WTC11 (cell line): ENCODE data around the gene C1D. TPM values are rescaled to one million over a fixed set of nuclear protein-coding genes. Genes with fewer than 3 reads are reported as not detected.

Experiments
- ATAC-seq: fragments of 200-7000 bp; cut with Tn5 transposase; 2 replicates; pipeline ENCODE4 v1.10.0; 2021; ENCODE audit warnings: mild to moderate bottlenecking, moderate library complexity
- CTCF ChIA-PET: fragments of 300-600 bp; sonication (Branson Sonifier 250); formaldehyde crosslinking; loops from one replicate; lab custom pipeline; 2021; ENCODE audit warnings: antibody characterized with exemption; lab: Charles Lee
- POLR2A ChIA-PET: fragments of 350-600 bp; sonication (Branson Sonifier 250); formaldehyde crosslinking; loops from one replicate; lab custom pipeline; 2021; ENCODE audit warnings: antibody characterized with exemption; lab: Charles Lee
- DNase-seq: peaks from one replicate; pipeline ENCODE4 v3.0.0; 2021; ENCODE audit warnings: low spot score
- H3K27ac Mint-ChIP-seq: 2 replicates; pipeline ENCODE4 v1.8.0; 2021; ENCODE audit warnings: mixed read lengths
- H3K27me3 Mint-ChIP-seq: 2 replicates; pipeline ENCODE4 v1.8.0; 2021; ENCODE audit warnings: low read depth, mild to moderate bottlenecking, moderate library complexity, mixed read lengths
- H3K36me3 Mint-ChIP-seq: 2 replicates; pipeline ENCODE4 v1.8.0; 2021; ENCODE audit warnings: mixed read lengths
- H3K4me1 Mint-ChIP-seq: 2 replicates; pipeline ENCODE4 v1.8.0; 2022; ENCODE audit warnings: mixed read lengths
- H3K4me3 Mint-ChIP-seq: 2 replicates; pipeline ENCODE4 v1.8.0; 2021; ENCODE audit warnings: mild to moderate bottlenecking, moderate library complexity, mixed read lengths
- H3K9me3 Mint-ChIP-seq: 2 replicates; pipeline ENCODE4 v1.8.0; 2021; ENCODE audit warnings: mixed read lengths
- ATF1 ChIP-seq: sonication (generic); formaldehyde crosslinking; IDR thresholded peaks from 2 replicates; pipeline ENCODE4 v1.8.1; 2023; ENCODE audit warnings: mild to moderate bottlenecking, moderate library complexity, missing genetic modification reagents
- CTCF ChIP-seq: fragments of 200-600 bp; IDR thresholded peaks from 2 replicates; pipeline ENCODE4 v1.8.0; 2022; ENCODE audit warnings: antibody characterized with exemption
- EMX1 ChIP-seq: fragments of 250-450 bp; sonication (Bioruptor Pico); IDR thresholded peaks from 2 replicates; pipeline ENCODE4 v1.8.0; 2021; ENCODE audit warnings: mild to moderate bottlenecking
- FOXJ3 ChIP-seq: sonication (generic); formaldehyde crosslinking; IDR thresholded peaks from 2 replicates; pipeline ENCODE4 v1.9.0; 2021; ENCODE audit warnings: missing genetic modification reagents, mild to moderate bottlenecking, borderline replicate concordance
- GRHL2 ChIP-seq: fragments of 250-450 bp; sonication (Bioruptor Pico); IDR thresholded peaks from 2 replicates; pipeline ENCODE4 v1.8.0; 2022; ENCODE audit warnings: mild to moderate bottlenecking, moderate library complexity; ENCODE audit not compliant: insufficient replicate concordance, severe bottlenecking
- NFATC4 ChIP-seq: fragments of 250-450 bp; sonication (Bioruptor Pico); IDR thresholded peaks from 2 replicates; pipeline ENCODE4 v1.9.0; 2021; ENCODE audit warnings: mild to moderate bottlenecking
- OVOL2 ChIP-seq: fragments of 250-450 bp; sonication (Bioruptor Pico); IDR thresholded peaks from 2 replicates; pipeline ENCODE4 v1.9.0; 2021; ENCODE audit warnings: mild to moderate bottlenecking, borderline replicate concordance
- PRDM15 ChIP-seq: sonication (generic); formaldehyde crosslinking; IDR thresholded peaks from 2 replicates; pipeline ENCODE4 v1.8.0; 2022; ENCODE audit warnings: missing genetic modification reagents
- RORB ChIP-seq: fragments of 250-450 bp; sonication (Bioruptor Pico); IDR thresholded peaks from 2 replicates; pipeline ENCODE4 v1.9.0; 2021; ENCODE audit warnings: mild to moderate bottlenecking
- SMAD3 ChIP-seq: sonication (generic); formaldehyde crosslinking; IDR thresholded peaks from 2 replicates; pipeline ENCODE4 v1.8.0; 2022; ENCODE audit warnings: missing genetic modification reagents, mild to moderate bottlenecking, borderline replicate concordance
- ZBTB21 ChIP-seq: sonication (generic); formaldehyde crosslinking; IDR thresholded peaks from 2 replicates; pipeline ENCODE4 v1.8.1; 2023; ENCODE audit warnings: mild to moderate bottlenecking, missing genetic modification reagents, borderline replicate concordance
- ZNF317 ChIP-seq: sonication (generic); formaldehyde crosslinking; IDR thresholded peaks from 2 replicates; pipeline ENCODE4 v1.8.1; 2023; ENCODE audit warnings: low read depth, mild to moderate bottlenecking, moderate library complexity, missing genetic modification reagents, borderline replicate concordance
- ZNF512 ChIP-seq: sonication (generic); formaldehyde crosslinking; IDR thresholded peaks from 2 replicates; pipeline ENCODE4 v1.8.1; 2022; ENCODE audit warnings: missing genetic modification reagents, borderline replicate concordance
- ZNF532 ChIP-seq: fragments of 250-450 bp; sonication (Bioruptor Pico); IDR thresholded peaks from 2 replicates; pipeline ENCODE4 v1.9.0; 2021; ENCODE audit warnings: mild to moderate bottlenecking, borderline replicate concordance
- ZNF671 ChIP-seq: fragments of 250-450 bp; sonication (Bioruptor Pico); IDR thresholded peaks from 2 replicates; pipeline ENCODE4 v1.8.0; 2021; ENCODE audit warnings: mild to moderate bottlenecking
- total RNA-seq: library from RNA; stranded (reverse); gene quantifications from 3 replicates; pipeline ENCODE4 v1.2.3, GENCODE V29; 2021

Gene C1D
- total RNA-seq, 1 experiment from 2014 or later: 21.0 TPM

GRCh38 chr2:68091439-68092034, 28.7 kb upstream of the C1D start (continued):
- TF ChIP-seq NFATC4 (no peak), ZBTB21 (CRISPR knock-in tag) (no peak), RORB (CRISPR knock-in tag) (no peak), ZNF671 (CRISPR knock-in tag) (no peak), ATF1 (CRISPR knock-in tag) (no peak), FOXJ3 (CRISPR knock-in tag) (no peak), GRHL2 (no peak), SMAD3 (no peak)

- ChIA-PET CTCF (interaction anchor here (1.8 kb wide), 1 partner anchor 32 kb away, joined by 6 read pairs; no protein-coding TSS in a partner anchor), POLR2A (no interaction called here)
- TF ChIP-seq ZNF532: no peak
- no peak for TF ChIP-seq EMX1 (CRISPR knock-in tag)
- no peak for TF ChIP-seq NFATC4
- TF ChIP-seq CTCF: no peak
- TF ChIP-seq OVOL2 (CRISPR knock-in tag): no peak
- no peak for TF ChIP-seq PRDM15 (CRISPR knock-in tag)
- TF ChIP-seq ZNF512 (CRISPR knock-in tag): no peak
- no peak for TF ChIP-seq ZNF317 (CRISPR knock-in tag)
- no peak for DNase-seq
- peaks cover 9% of the 10 kb centered on the region for H3K4me1 Mint-ChIP-seq
- no peaks in the 10 kb centered on the region for H3K9me3 Mint-ChIP-seq
- no peak overlapping the region for H3K27ac Mint-ChIP-seq
- no peak overlapping the region for H3K4me3 Mint-ChIP-seq
- no peaks in the 10 kb centered on the region; the same call in none of the 2 replicates for H3K27me3 Mint-ChIP-seq
- no peak for ATAC-seq
- H3K36me3 Mint-ChIP-seq: no peaks in the 10 kb centered on the region
Measured at GRCh38 chr2:68089961-68090360, 27.2 kb upstream of the C1D start.
